Islet precursor cell (in vitro differentiated cells): ENCODE measurements around the gene PEX26.
"Not testable (repeated sequence)": the region's sequence is repeated elsewhere in the genome, so short reads cannot be mapped to it uniquely, and the experiment has no call there.

Experiments
- DNase-seq: peaks from one replicate; pipeline ENCODE4 v3.0.0-alpha.2; 2018

Gene PEX26

DNA sequence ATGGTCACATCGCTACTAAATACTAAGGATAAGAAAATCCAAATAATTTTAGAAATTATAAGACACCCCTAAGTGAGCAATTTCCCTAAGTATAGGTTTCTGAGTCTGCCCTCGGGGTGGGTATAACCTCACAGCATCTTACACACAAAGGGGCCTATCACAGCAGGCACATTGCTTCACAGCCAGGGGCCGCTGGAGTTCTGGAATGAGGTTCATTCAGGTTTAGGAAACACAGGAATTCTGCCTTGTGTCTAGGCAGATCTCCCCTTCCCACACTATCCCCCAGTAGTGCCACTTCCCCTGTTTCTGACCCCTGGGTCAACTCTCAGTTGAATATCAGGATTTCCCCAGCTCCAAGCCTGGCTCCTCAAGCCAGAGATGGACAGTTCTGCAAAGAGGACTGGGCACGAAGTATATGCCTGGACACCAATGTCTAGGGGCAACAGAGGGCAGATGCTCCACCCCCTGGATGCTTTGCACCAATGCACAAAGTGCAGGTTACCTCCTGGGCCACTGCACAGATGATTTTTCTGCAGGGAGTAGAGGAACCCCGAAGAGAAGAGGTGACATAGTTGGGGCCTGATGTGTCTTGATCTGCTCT lies 44.3 kb downstream of the PEX26 start:
- peak; percentile 68 for DNase-seq

- DNase-seq: not testable (repeated sequence)
These were observed 45.8 kb downstream of the PEX26 start for GRCh38 chr22:18123476-18124025.

GRCh38 chr22:18126606-18127005 lies 48.8 kb downstream of the PEX26 start:
- no peak for DNase-seq

DNA sequence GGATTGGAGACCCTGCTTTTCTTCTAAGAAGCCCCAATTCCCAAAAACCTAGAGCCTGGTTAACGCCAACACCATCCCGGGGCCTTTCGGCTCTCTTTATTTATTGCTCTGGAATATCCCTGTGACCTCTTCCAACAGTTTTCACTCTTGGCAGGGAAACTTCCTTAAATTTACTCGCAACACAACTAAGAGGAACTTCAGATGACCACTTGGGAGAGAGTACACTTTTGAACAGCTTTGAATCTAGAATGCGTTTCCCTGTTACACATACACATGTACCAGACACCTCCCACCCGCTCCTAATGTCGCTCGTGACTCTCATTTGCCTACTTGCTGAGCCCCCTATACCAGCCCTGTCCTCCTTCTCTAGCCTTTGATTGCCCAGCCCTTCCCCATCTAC lies 52.2 kb downstream of the PEX26 start:
- no peak for DNase-seq

- no peak for DNase-seq
These were observed 53.1 kb downstream of the PEX26 start for GRCh38 chr22:18130699-18131429.

GRCh38 chr22:18133452-18133851 lies 55.7 kb downstream of the PEX26 start:
- no peak for DNase-seq

DNA sequence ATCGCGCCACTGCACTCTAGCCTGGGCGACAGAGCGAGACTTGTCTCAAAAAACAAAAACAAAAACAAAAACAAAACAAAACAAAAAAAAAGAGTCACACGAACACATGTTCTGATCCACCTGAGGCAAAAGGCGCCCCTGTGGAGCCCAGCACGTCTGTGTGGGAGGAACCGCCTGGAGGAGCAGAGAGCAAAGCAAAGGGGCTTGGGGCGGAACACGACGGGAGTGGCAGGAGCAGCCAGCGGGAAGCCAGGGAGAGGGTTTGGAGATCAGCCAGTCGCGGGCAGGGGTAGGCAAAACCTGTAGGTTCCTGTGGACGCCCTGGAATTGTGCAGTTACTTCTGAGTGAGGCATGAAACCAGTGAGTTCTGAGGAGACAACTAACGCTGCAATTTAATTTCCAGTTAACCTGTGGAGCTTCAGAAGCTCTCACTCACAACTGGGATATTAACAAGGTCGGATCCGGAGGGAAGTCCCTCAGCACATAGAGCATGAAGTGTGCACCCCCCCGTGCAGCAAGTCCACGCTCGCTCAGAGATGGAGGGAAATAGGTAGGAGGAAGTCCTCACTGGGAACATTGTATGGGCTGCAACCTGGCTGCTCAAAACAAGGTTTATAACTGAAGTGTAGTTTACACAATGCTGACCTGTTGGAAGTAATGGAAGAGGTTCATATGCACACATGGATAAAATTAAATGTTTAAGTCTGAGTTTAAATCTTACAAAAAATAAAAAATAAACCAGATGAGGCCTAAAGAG lies 59.0 kb downstream of the PEX26 start:
- DNase-seq: no peak

- DNase-seq: not testable (repeated sequence)
These were observed 63.2 kb downstream of the PEX26 start for GRCh38 chr22:18141004-18141403.

DNA sequence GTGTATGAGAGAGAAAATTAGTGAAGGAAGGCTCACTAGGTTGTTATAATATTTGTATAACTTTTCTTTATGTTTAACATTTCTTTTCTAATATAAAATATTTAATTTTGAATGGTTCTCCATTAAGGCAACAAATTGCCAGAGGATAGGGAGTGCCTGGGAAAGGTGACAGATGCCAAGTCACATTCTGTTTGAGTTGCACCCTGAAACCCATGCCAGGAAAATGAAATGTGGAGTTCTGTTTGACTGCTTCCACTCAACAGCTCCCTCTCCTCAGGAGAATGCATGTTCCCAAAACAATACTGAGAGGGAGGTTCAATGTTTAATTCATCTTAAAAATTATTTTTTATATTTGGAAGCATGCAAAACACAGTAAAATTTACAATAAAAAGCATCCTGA lies 66.3 kb downstream of the PEX26 start:
- no peak for DNase-seq

GRCh38 chr22:18145676-18146388 lies 68.0 kb downstream of the PEX26 start:
- DNase-seq: no peak

DNA sequence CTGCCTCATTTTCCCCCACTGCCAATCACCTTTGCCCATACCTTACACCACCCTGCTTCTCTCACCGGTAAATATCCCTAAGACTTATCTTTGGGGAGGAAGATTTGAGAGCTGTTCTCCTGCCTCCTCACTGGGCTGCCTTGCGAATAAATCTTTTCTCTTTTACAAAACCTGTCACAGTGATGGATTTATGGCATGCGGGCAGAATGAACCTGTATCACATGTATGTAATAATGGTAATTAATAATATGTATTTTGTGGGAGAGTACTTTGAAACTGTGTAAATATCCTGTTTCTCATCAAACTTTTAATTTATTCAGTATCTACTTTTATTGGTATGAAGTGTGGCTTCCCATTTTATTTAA lies 68.6 kb downstream of the PEX26 start:
- no peak for DNase-seq

- no peak for DNase-seq
These were observed 70.0 kb downstream of the PEX26 start for GRCh38 chr22:18147791-18148190.

DNA sequence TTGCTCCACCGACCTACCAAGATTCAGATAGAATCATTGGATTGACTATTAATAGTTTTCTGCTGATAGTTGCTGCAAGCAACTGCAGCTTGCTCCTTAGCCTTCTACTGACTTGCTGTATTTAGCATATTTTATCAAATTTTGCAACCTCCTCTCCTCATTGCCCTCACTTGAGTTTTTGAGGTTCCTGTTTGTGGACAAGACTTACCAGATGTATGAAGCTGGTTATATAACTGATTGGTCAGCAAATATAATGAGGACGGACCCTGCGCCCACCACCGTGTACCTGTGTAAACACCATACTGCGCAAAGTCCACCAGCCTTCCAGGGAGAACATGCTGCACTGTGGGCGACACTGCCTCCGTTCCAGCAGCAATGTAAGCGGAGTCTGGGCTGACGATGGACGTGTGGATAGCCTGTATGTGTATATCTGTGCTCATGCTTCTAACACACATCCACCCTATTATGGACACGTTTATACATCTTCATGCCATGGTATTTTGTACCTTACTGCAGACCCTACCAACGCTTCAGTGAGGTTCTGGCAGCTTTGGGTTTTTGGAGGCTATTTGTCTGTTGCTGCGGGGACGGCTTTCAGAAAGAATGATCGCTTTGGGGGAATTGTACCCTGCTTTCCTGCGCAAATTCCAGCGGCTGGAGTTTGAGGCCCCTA lies 70.6 kb downstream of the PEX26 start:
- no peak for DNase-seq

DNA sequence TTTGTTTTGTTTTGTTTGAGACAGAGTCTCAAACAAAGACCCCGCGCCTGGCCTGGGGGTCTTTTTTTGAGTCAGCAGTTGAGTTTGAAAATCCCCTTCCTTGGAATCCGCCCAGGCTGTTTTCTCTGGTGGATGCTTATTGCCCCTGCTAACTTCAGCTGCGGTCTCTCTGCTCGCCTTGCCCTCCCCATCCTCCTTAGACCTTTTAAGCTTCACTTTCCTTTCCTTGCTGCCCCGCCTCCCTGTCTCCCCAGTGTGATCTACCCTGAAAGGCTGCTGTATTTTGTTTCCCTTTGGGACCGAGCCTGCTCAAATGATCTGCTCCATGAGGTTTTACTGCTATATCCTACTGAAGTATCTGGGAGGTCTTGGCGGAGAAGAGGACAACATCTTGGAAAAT lies 74.7 kb downstream of the PEX26 start:
- DNase-seq: no peak

DNA sequence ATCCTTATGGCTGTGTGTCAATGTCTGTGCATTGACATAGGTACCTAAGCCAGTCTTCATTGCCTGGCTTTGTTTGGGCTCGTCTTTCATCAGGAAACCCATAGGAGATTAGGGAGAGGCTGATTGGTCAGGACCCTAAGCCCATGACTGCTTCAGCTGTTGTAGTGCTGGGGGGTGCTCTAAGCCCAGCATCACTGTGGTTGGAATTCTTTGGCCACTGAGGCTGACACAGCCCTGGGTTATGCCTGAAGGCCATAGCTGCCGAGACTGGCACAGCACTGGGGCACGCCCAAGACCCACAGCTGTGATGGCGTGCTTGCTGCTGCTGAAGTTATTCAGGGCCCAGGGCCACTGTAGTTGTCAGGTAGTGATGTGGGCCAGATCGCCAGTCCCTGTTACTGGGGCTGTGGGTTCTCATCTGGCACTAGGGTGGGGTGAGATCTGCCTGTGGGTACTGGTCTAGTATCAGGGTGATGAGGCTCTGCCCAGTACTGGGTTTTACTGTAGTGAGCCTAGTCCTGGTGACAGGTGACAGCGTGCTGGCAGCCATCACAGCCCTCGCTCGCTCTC lies 77.1 kb downstream of the PEX26 start:
- DNase-seq: no peak
